T-helper 2 cell (primary cell): Measurements from ENCODE around the gene FAM76A.
"Not testable (repeated sequence)": the region's sequence is repeated elsewhere in the genome, so short reads cannot be mapped to it uniquely, and the experiment has no call there.

Experiments
- DNase-seq, 5 experiments: peaks; one replicate each; pipeline versions ENCODE4 v3.0.0 to v3.0.0-alpha.2; 2012 to 2022
- total RNA-seq, 2 donors: gene quantifications; one replicate each; lab custom pipeline; 2026; lab: John Stamatoyannopoulos, UW

Gene FAM76A
- 28.4 to 31.1 reads per million in 2 donors for total RNA-seq

GRCh38 chr1:27725374-27726172 is at the start of gene FAM76A:
TSS of gene FAM76A (plus strand) at chr1:27725961. CDS start at chr1:27726081, 120 bp downstream.
- peak; percentile 98 to 99 (median 99) for DNase-seq

- DNase-seq = no peak
Measured at GRCh38 chr1:27676410-27676809, 49.4 kb upstream of the FAM76A start.

GRCh38 chr1:27678747-27679146 is 47.0 kb upstream of the FAM76A start:
- DNase-seq = no peak

- DNase-seq = not testable (repeated sequence)
Measured at GRCh38 chr1:27680225-27680791, 45.5 kb upstream of the FAM76A start.

GRCh38 chr1:27681580-27681979 is 44.2 kb upstream of the FAM76A start:
- not testable (repeated sequence) for DNase-seq

- no peak for DNase-seq
Measured at GRCh38 chr1:27682351-27682944, 43.3 kb upstream of the FAM76A start.

- no peak for DNase-seq
Measured at GRCh38 chr1:27684176-27684575, 41.6 kb upstream of the FAM76A start.

- no peak for DNase-seq
Measured at GRCh38 chr1:27686223-27686990, 39.4 kb upstream of the FAM76A start.

- DNase-seq = no peak
Measured at GRCh38 chr1:27687906-27688305, 37.9 kb upstream of the FAM76A start.

- peak in 1 of 5 experiments; percentile 16 for DNase-seq
Measured at GRCh38 chr1:27689423-27690173, 36.2 kb upstream of the FAM76A start.

- no peak for DNase-seq
Measured at GRCh38 chr1:27690183-27690582, 35.6 kb upstream of the FAM76A start.

GRCh38 chr1:27696835-27697234 is 28.9 kb upstream of the FAM76A start:
- DNase-seq = not testable (repeated sequence)

- no peak for DNase-seq
Measured at GRCh38 chr1:27704958-27705357, 20.8 kb upstream of the FAM76A start.

- DNase-seq = no peak
Measured at GRCh38 chr1:27705545-27705944, 20.2 kb upstream of the FAM76A start.

- DNase-seq = no peak
Measured at GRCh38 chr1:27710574-27710973, 15.2 kb upstream of the FAM76A start.

GRCh38 chr1:27713139-27713725 is 12.5 kb upstream of the FAM76A start:
- no peak for DNase-seq

- no peak for DNase-seq
Measured at GRCh38 chr1:27713869-27714513, 11.8 kb upstream of the FAM76A start.

- no peak for DNase-seq
Measured at GRCh38 chr1:27716262-27716895, 9.4 kb upstream of the FAM76A start.

- DNase-seq = peak in 1 of 5 experiments; percentile 6
Measured at GRCh38 chr1:27719286-27720251, 6.2 kb upstream of the FAM76A start.
